Adrenal gland (tissue), 12 donors: ENCODE data around the gene MYEOV. TPM values are rescaled to one million over a fixed set of nuclear protein-coding genes. Genes with fewer than 3 reads are reported as not detected.

Source experiments
- DNase-seq, 7 donors: peaks; one replicate each; pipeline ENCODE4 v3.0.0-alpha.2; 2019 to 2020
- H3K27ac ChIP-seq, 5 donors: fragments of 200-600 bp; sonication (generic) in 4 of 5; 1 replicate in 3 of 5; 2 replicates in 2 of 5; pipeline versions ENCODE4 v1.5.1 to v1.8.0; 2016 to 2020; ENCODE audit warnings: mild to moderate bottlenecking in 1 of 5
- H3K27me3 ChIP-seq: fragments of 200-600 bp; 2 replicates; pipeline ENCODE4 v1.8.0; 2021
- H3K36me3 ChIP-seq, 2 donors: fragments of 200-600 bp; replicated peaks in 1 of 2; 1 replicate in 1 of 2; 2 replicates in 1 of 2; pipeline versions ENCODE4 v1.5.1 to v1.8.0; 2018 to 2022
- H3K4me1 ChIP-seq, 2 donors: fragments of 200-600 bp; replicated peaks in 1 of 2; 1 replicate in 1 of 2; 2 replicates in 1 of 2; pipeline versions ENCODE4 v1.5.1 to v1.8.0; 2018 to 2021
- H3K4me3 ChIP-seq, 4 donors: fragments of 200-600 bp; sonication (generic) in 3 of 4; one replicate each; pipeline ENCODE4 v1.5.1; 2016 to 2018
- H3K9me3 ChIP-seq, 3 donors: fragments of 200-600 bp; sonication (generic) in 1 of 3; replicated peaks in 1 of 3; 1 replicate in 2 of 3; 2 replicates in 1 of 3; pipeline versions ENCODE4 v1.5.1 to v1.8.0; 2016 to 2021
- POLR2A ChIP-seq, 2 donors: fragments of 450-650 bp; IDR thresholded peaks; one replicate each; pipeline ENCODE4 v1.6.1; 2017; ENCODE audit warnings: antibody characterized with exemption in 2 of 2, mild to moderate bottlenecking in 2 of 2, moderate library complexity in 1 of 2
- WGBS, 4 donors: extraction: QIAGEN DNeasy Blood & Tissue Kit in 2 of 4; methylation state at CpG; one replicate each; pipeline versions ENCODE4 v1.1.5 to v1.1.7; 2013 to 2017; 5-methylcytosine and 5-hydroxymethylcytosine counted together
- intact Hi-C, 2 donors: fragments of 100-400 bp; cut with DNase I; formaldehyde crosslinking; loops; one replicate each; pipeline versions ENCODE4 v1.14.1 to v1.15.0; 2022 to 2023
- polyA plus RNA-seq, 3 donors: library from polyadenylated mRNA; stranded (reverse); fragments of 200-250 nt in 2 of 3; fragments of 350-450 nt in 1 of 3; fragmentation: Illumina TruSeq in 1 of 3; extraction: RNeasy Lipid Tissue Mini Kit (QIAGEN cat#74804) in 1 of 3; gene quantifications; one replicate each; pipeline ENCODE4 v1.2.3, GENCODE V29; 2013 to 2014
- total RNA-seq, 9 donors: library from RNA; depleted of rRNA in 4 of 9; stranded (reverse); fragments of >200 nt in 4 of 9; fragments of 120-200 nt in 1 of 9; fragmentation: NEBNext Ultra II Directional in 1 of 9; extraction: Animal tissue kit (Norgen Biotek cat#: 25700) in 1 of 9; gene quantifications; one replicate each; pipeline versions ENCODE4 v1.1.0 to v1.2.4, GENCODE V29; 2013 to 2023
- TF ChIP-seq, protein P1 (sequence below), 6 experiments: fragments of 450-650 bp in 4 of 6; fragments of 200-600 bp in 2 of 6; sonication (generic) in 1 of 6; IDR thresholded peaks; 1 replicate in 5 of 6; 2 replicates in 1 of 6; pipeline versions ENCODE4 v1.5.1 to v1.8.0; 2016 to 2021; ENCODE audit warnings: antibody characterized with exemption in 6 of 6, mild to moderate bottlenecking in 2 of 6, moderate library complexity in 1 of 6
- donor health status: healthy with polysubstance abuse.
- donor health status: Bipolar disorder and iron deficiency.
- donor health status: DM: yes; HTN: yes; CAD: no.
- donor health status: DM: no; HTN: no; CAD: no.
- donor health status: DM: no; HTN: no; CAD: no.
- donor health status: DM: yes; HTN: yes; CAD: no.

The MYEOV gene
- total and polyA plus RNA-seq, 12 donors, result 0.06 to 1.6 (median 0.32) TPM; not detected in 3

DNA sequence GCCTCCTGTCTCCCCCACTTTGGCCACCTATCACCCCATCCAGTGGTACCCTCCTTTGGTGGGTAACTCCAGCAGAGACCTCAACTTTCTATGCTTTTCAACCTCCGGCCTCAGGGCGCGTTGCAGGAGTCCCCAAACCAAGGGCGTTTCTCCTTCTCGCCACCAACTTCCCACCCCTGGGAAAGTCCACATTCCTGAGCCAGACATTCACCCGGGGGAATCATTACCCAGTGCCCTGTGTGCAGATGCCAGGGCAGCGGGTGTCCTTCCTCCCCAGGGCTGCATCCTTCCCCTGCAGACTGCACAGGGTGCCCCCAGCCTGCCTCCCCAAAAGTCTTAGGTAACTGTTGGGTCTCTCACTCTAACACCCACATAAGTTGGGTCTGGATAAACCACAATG, 26.4 kb downstream of the MYEOV start:
- no peak overlapping the region for H3K4me3 ChIP-seq
- H3K36me3 ChIP-seq, result no peaks in the 10 kb centered on the region
- no peak for DNase-seq
- H3K27me3 ChIP-seq, result no peaks in the 10 kb centered on the region
- no peak overlapping the region for H3K27ac ChIP-seq
- intact Hi-C loops, result no loop called here
- no peaks in the 10 kb centered on the region for H3K4me1 ChIP-seq
- no peak for TF ChIP-seq POLR2A (IDR thresholded peaks at IDR 0.05)
- TF ChIP-seq, protein P1, sequence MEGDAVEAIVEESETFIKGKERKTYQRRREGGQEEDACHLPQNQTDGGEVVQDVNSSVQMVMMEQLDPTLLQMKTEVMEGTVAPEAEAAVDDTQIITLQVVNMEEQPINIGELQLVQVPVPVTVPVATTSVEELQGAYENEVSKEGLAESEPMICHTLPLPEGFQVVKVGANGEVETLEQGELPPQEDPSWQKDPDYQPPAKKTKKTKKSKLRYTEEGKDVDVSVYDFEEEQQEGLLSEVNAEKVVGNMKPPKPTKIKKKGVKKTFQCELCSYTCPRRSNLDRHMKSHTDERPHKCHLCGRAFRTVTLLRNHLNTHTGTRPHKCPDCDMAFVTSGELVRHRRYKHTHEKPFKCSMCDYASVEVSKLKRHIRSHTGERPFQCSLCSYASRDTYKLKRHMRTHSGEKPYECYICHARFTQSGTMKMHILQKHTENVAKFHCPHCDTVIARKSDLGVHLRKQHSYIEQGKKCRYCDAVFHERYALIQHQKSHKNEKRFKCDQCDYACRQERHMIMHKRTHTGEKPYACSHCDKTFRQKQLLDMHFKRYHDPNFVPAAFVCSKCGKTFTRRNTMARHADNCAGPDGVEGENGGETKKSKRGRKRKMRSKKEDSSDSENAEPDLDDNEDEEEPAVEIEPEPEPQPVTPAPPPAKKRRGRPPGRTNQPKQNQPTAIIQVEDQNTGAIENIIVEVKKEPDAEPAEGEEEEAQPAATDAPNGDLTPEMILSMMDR (IDR thresholded peaks at IDR 0.05), result no peak
- H3K9me3 ChIP-seq, result no peaks in the 10 kb centered on the region
- 89 to 95% (median 90%) methylated on average over 7 of the region's 7 CpGs for WGBS, 4 donors

DNA sequence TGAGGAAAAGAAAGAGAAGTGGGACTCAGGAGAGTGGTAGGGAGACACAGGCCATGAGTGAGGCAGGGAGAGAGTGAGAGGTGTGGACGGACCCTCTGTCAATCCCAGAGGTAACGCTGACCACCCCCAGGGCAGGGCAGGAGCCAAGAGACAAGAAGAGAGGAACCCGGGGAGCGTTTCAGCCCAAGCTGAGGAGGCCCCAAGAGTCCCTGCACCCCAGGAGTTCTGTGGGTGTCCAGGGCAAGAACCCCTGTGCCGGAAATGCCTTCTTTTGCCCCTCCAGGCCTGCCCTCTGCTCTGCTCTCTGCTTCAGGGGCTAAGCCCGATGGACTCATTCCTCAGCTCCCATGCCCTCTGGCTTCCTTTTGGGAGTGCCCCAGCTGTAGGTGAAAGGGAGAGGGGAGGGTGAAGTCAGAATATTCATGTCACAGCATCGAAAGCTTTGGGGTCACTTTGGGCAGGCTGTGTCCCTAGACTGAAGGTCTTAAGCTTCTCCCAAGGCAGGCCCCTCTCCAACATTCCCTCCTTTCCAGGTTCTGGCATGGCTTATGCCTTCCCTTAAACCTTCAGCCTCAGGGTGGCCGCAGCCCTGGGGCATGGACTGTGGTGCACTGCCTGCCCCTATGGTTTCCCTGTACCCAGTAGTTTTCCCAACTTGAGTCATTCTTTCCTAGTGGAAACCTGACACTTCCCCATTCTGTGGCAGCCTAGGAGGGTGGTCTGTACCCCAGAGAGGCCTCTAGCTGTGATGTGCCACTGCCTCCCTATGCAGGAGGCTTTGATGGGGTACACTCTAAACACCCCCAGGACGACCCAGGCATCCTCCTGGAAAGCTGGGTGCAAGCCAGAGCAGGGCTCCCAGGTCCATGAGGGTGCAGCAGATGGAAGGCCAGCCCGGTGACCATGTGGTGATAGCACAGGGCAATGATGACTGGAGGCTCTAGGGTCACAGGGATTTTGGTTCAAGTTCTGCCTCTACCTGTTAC, 27.1 kb downstream of the MYEOV start:
- no peak for DNase-seq
- H3K4me1 ChIP-seq, result no peaks in the 10 kb centered on the region
- WGBS, 4 donors, result 86 to 95% (median 88%) methylated on average over 8 to 10 of the region's 10 CpGs
- intact Hi-C loops, result no loop called here
- H3K36me3 ChIP-seq, result no peaks in the 10 kb centered on the region
- no peak overlapping the region for H3K27ac ChIP-seq
- no peaks in the 10 kb centered on the region for H3K27me3 ChIP-seq
- no peaks in the 10 kb centered on the region for H3K9me3 ChIP-seq
- TF ChIP-seq, protein P1 (IDR thresholded peaks at IDR 0.05), result no peak
- no peak for TF ChIP-seq POLR2A (IDR thresholded peaks at IDR 0.05)
- no peak overlapping the region for H3K4me3 ChIP-seq

DNA sequence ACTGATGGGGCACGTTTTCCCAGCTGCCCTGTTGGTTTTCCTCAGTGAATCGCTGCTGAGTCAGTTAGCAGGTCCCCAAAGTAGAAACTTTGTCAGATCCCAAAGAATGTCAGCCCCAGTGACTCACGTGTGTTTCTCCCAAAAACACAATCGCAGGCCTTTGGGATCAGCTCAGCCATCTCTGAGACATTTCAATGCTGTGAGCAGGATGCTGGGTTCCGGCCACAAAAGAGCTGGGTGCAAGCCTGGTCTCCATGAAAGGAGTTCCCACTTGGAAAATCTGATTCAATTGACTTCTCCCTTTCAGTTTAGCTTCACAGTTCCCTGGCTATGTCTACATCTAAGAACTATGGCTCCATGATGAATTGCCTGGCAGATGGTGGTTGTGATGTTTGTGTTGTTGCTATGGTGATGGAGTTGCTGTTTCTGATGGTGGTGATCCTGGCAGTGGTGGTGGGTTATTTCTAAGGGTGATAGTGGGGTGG, 28.0 kb downstream of the MYEOV start:
- Histone ChIP-seq H3K27me3 (no peaks in the 10 kb centered on the region), H3K36me3 (no peaks in the 10 kb centered on the region), H3K4me3 (no peak overlapping the region), H3K27ac (no peak overlapping the region), H3K4me1 (no peaks in the 10 kb centered on the region), H3K9me3 (no peaks in the 10 kb centered on the region)
- 83 to 95% (median 88%) methylated on average over 5 of the region's 5 CpGs for WGBS, 4 donors
- intact Hi-C loops, result no loop called here
- TF ChIP-seq, protein P1 (IDR thresholded peaks at IDR 0.05), result no peak
- no peak for TF ChIP-seq POLR2A (IDR thresholded peaks at IDR 0.05)
- DNase-seq, result no peak

DNA sequence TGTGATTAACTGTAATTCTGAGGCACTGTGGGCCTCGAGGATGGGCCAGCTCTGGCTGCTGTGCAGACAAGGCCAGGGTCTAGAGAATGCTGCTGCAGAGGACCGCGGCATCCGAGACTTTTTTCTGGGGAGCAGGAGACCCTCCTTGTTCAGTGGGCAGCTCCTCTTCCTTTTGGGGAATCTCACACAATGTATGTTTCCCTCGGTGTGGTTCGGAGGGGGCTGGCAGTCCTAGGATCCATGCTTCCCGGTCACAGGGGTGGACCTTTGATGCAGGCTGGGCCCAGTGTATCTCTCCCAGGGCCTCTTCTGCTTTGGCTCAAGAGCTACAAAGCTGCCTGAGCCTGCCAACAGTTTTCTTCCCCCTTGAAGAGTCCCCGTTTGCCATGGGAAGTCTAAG, 31.5 kb downstream of the MYEOV start:
- H3K27me3 ChIP-seq, result no peaks in the 10 kb centered on the region
- intact Hi-C loops, result no loop called here
- H3K4me3 ChIP-seq, result no peak overlapping the region
- TF ChIP-seq POLR2A (IDR thresholded peaks at IDR 0.05), result no peak
- TF ChIP-seq, protein P1 (IDR thresholded peaks at IDR 0.05), result no peak
- H3K9me3 ChIP-seq, result no peaks in the 10 kb centered on the region
- WGBS, 4 donors, result 82 to 88% (median 87%) methylated on average over 8 of the region's 8 CpGs
- no peaks in the 10 kb centered on the region for H3K4me1 ChIP-seq
- peak in 2 of 7 donors; percentile 4 to 30 for DNase-seq
- H3K36me3 ChIP-seq, result no peaks in the 10 kb centered on the region
- H3K27ac ChIP-seq, result no peak overlapping the region
